Transverse colon (tissue), 4 donors: ENCODE results near the gene B9D1. TPM values are rescaled to one million over a fixed set of nuclear protein-coding genes. Genes with fewer than 3 reads are reported as not detected.
A peak's percentile ranks its signal among the peaks of the same experiment; 100 is the strongest.

Source experiments
- DNase-seq: peaks from one replicate; pipeline ENCODE4 v3.0.0-alpha.2; 2019
- H3K27ac ChIP-seq, 4 donors: fragments of 200-600 bp; sonication (generic); 2 replicates each; pipeline ENCODE4 v1.5.1; 2016 to 2018; ENCODE audit warnings: inconsistent platforms in 4 of 4
- H3K27me3 ChIP-seq: fragments of 200-600 bp; sonication (generic); 2 replicates; pipeline ENCODE4 v1.5.1; 2017; ENCODE audit warnings: inconsistent platforms
- H3K36me3 ChIP-seq, 4 donors: fragments of 200-600 bp; sonication (generic); 2 replicates each; pipeline ENCODE4 v1.5.1; 2017 to 2019; ENCODE audit warnings: inconsistent platforms in 4 of 4
- H3K4me1 ChIP-seq, 4 donors: fragments of 200-600 bp; sonication (generic); 2 replicates each; pipeline ENCODE4 v1.5.1; 2017 to 2020; ENCODE audit warnings: inconsistent platforms in 4 of 4
- H3K4me3 ChIP-seq, 4 donors: fragments of 200-600 bp; sonication (generic); 1 replicate in 1 of 4; 2 replicates in 3 of 4; pipeline versions ENCODE4 v1.5.1 to v1.6.1; 2017 to 2019; ENCODE audit warnings: inconsistent platforms in 4 of 4
- H3K9me3 ChIP-seq, 2 donors: fragments of 200-600 bp; sonication (generic); 2 replicates each; pipeline ENCODE4 v1.5.1; 2017 to 2019; ENCODE audit warnings: inconsistent platforms in 2 of 2
- EP300 ChIP-seq: sonication (generic); formaldehyde crosslinking; IDR thresholded peaks from one replicate; pipeline ENCODE4 v1.6.1; 2017; ENCODE audit warnings: antibody characterized with exemption, low read depth
- POLR2A ChIP-seq: fragments of 450-650 bp; IDR thresholded peaks from one replicate; pipeline ENCODE4 v1.6.1; 2016; ENCODE audit warnings: antibody characterized with exemption, mild to moderate bottlenecking, moderate library complexity
- POLR2AphosphoS5 ChIP-seq, 3 donors: sonication (generic); formaldehyde crosslinking; IDR thresholded peaks; one replicate each; pipeline ENCODE4 v1.6.1; 2016; ENCODE audit warnings: antibody characterized with exemption in 3 of 3
- WGBS, 2 donors: methylation state at CpG; one replicate each; pipeline ENCODE4 v1.1.5; 2018; ENCODE audit warnings: low coverage in 1 of 2; 5-methylcytosine and 5-hydroxymethylcytosine counted together
- in situ Hi-C, 4 donors: fragments of 200-750 bp; cut with MboI; loops; one replicate each; pipeline versions ENCODE4 v1.15.0 to v1.15.1; 2017; ENCODE audit warnings: low sequenced_read_pairs in 3 of 4, low pct_ligation_motif_present in 1 of 4, low pct_unique_long_range_greater_than_20kb in 1 of 4
- intact Hi-C: fragments of 100-400 bp; cut with DNase I; formaldehyde crosslinking; loops from one replicate; pipeline ENCODE4 v1.15.1; 2023; ENCODE audit warnings: low total_unique reads
- total RNA-seq, 4 donors: library from RNA; depleted of rRNA; stranded (reverse); fragments of >200 nt; gene quantifications; one replicate each; pipeline ENCODE4 v1.1.0, GENCODE V29; 2016
- TF ChIP-seq, protein P1 (sequence below), 5 experiments: fragments of 200-600 bp in 3 of 5; fragments of 450-650 bp in 2 of 5; sonication (generic) in 3 of 5; IDR thresholded peaks; 1 replicate in 2 of 5; 2 replicates in 3 of 5; pipeline ENCODE4 v1.5.1; 2016 to 2017; ENCODE audit warnings: antibody characterized with exemption in 5 of 5, inconsistent platforms in 3 of 5, mild to moderate bottlenecking in 2 of 5, moderate library complexity in 1 of 5

B9D1 gene
- total RNA-seq, 4 donors from 2014 or later = 6.0 to 17.6 (median 9.5) TPM

- WGBS, 2 donors = 100% methylated on average over 5 of the region's 5 CpGs; no CpG with 5 or more reads in 1 of the 2 donors
- H3K27ac ChIP-seq = no peak overlapping the region
- DNase-seq = no peak
These were observed 41.6 kb downstream of the B9D1 start for GRCh38 chr17:19320876-19321275.

GRCh38 chr17:19319771-19320505 lies 42.6 kb downstream of the B9D1 start:
- no peak for DNase-seq
- Histone ChIP-seq H3K27ac (no peak overlapping the region), H3K27me3 (no peaks in the 10 kb centered on the region), H3K36me3 (peaks cover 0 to 9% (median 0%) of the 10 kb centered on the region in 4 donors), H3K4me1 (peaks cover 0 to 13% (median 5%) of the 10 kb centered on the region in 4 donors), H3K9me3 (no peaks in the 10 kb centered on the region), H3K4me3 (no peak overlapping the region)
- intact Hi-C loops (no loop called here), in situ Hi-C loops (no loop called here)
- TF ChIP-seq POLR2AphosphoS5 (IDR thresholded peaks at IDR 0.05) = no peak
- TF ChIP-seq POLR2A = no peak
- no peak for TF ChIP-seq EP300
- TF ChIP-seq, protein P1, sequence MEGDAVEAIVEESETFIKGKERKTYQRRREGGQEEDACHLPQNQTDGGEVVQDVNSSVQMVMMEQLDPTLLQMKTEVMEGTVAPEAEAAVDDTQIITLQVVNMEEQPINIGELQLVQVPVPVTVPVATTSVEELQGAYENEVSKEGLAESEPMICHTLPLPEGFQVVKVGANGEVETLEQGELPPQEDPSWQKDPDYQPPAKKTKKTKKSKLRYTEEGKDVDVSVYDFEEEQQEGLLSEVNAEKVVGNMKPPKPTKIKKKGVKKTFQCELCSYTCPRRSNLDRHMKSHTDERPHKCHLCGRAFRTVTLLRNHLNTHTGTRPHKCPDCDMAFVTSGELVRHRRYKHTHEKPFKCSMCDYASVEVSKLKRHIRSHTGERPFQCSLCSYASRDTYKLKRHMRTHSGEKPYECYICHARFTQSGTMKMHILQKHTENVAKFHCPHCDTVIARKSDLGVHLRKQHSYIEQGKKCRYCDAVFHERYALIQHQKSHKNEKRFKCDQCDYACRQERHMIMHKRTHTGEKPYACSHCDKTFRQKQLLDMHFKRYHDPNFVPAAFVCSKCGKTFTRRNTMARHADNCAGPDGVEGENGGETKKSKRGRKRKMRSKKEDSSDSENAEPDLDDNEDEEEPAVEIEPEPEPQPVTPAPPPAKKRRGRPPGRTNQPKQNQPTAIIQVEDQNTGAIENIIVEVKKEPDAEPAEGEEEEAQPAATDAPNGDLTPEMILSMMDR (IDR thresholded peaks at IDR 0.05) = no peak
- WGBS, 2 donors = 96 to 100% methylated on average over 2 to 12 of the region's 12 CpGs

More at GRCh38 chr17:19320876-19321275, 41.6 kb downstream of the B9D1 start:
- intact Hi-C loops = no loop called here
- H3K4me1 ChIP-seq = peaks cover 0 to 13% (median 5%) of the 10 kb centered on the region in 4 donors
- peaks cover 0 to 9% (median 0%) of the 10 kb centered on the region in 4 donors for H3K36me3 ChIP-seq
- H3K9me3 ChIP-seq = peaks cover 0 to 5% of the 10 kb centered on the region in 2 donors
- in situ Hi-C loops = no loop called here
- no peak overlapping the region for H3K4me3 ChIP-seq
- no peak for TF ChIP-seq EP300
- TF ChIP-seq, protein P1 (IDR thresholded peaks at IDR 0.05) = no peak
- TF ChIP-seq POLR2AphosphoS5 (IDR thresholded peaks at IDR 0.05) = no peak
- TF ChIP-seq POLR2A = no peak
- no peaks in the 10 kb centered on the region for H3K27me3 ChIP-seq

GRCh38 chr17:19318611-19319010 lies 43.9 kb downstream of the B9D1 start:
- H3K4me3 ChIP-seq = no peak overlapping the region
- intact Hi-C loops (no loop called here), in situ Hi-C loops (no loop called here)
- no peaks in the 10 kb centered on the region for H3K27me3 ChIP-seq
- peaks cover 3 to 17% (median 8%) of the 10 kb centered on the region in 4 donors for H3K4me1 ChIP-seq
- TF ChIP-seq POLR2A (no peak), EP300 (no peak), POLR2AphosphoS5 (IDR thresholded peaks at IDR 0.05) (no peak)
- TF ChIP-seq, protein P1 (IDR thresholded peaks at IDR 0.05) = no peak
- 73 to 83% methylated on average over 3 to 6 of the region's 6 CpGs for WGBS, 2 donors
- H3K9me3 ChIP-seq = no peaks in the 10 kb centered on the region
- no peak for DNase-seq
- H3K36me3 ChIP-seq = peaks cover 0 to 4% (median 0%) of the 10 kb centered on the region in 4 donors
- H3K27ac ChIP-seq = no peak overlapping the region

GRCh38 chr17:19317359-19318095 lies 45.0 kb downstream of the B9D1 start:
- TF ChIP-seq EP300 = no peak
- TF ChIP-seq, protein P1 (IDR thresholded peaks at IDR 0.05) = peak in 3 of 5 experiments; percentile 30 to 48 (median 35)
- no peak for TF ChIP-seq POLR2A
- no peak for TF ChIP-seq POLR2AphosphoS5 (IDR thresholded peaks at IDR 0.05)
- 40 to 42% methylated on average over 2 to 17 of the region's 19 CpGs for WGBS, 2 donors
- in situ Hi-C loops (no loop called here), intact Hi-C loops (no loop called here)
- H3K36me3 ChIP-seq = peaks cover 0 to 5% (median under 1%) of the 10 kb centered on the region in 4 donors
- H3K9me3 ChIP-seq = no peaks in the 10 kb centered on the region
- H3K27ac ChIP-seq = peak overlapping the region; percentile 25 to 57 (median 39)
- peaks cover 7 to 24% (median 12%) of the 10 kb centered on the region in 4 donors for H3K4me1 ChIP-seq
- no peak overlapping the region for H3K4me3 ChIP-seq
- peak; percentile 86 for DNase-seq
- H3K27me3 ChIP-seq = no peaks in the 10 kb centered on the region
